ENCODE results near the gene AGBL5. TPM values are rescaled to one million over a fixed set of nuclear protein-coding genes. Genes with fewer than 3 reads are reported as not detected.

Gene AGBL5, protein sequence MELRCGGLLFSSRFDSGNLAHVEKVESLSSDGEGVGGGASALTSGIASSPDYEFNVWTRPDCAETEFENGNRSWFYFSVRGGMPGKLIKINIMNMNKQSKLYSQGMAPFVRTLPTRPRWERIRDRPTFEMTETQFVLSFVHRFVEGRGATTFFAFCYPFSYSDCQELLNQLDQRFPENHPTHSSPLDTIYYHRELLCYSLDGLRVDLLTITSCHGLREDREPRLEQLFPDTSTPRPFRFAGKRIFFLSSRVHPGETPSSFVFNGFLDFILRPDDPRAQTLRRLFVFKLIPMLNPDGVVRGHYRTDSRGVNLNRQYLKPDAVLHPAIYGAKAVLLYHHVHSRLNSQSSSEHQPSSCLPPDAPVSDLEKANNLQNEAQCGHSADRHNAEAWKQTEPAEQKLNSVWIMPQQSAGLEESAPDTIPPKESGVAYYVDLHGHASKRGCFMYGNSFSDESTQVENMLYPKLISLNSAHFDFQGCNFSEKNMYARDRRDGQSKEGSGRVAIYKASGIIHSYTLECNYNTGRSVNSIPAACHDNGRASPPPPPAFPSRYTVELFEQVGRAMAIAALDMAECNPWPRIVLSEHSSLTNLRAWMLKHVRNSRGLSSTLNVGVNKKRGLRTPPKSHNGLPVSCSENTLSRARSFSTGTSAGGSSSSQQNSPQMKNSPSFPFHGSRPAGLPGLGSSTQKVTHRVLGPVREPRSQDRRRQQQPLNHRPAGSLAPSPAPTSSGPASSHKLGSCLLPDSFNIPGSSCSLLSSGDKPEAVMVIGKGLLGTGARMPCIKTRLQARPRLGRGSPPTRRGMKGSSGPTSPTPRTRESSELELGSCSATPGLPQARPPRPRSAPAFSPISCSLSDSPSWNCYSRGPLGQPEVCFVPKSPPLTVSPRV
- 40.0 TPM for total RNA-seq (2021; ENCODE audit: unreplicated experiment)
- 27.0 and 35.6 TPM in 2 replicates for polyA plus RNA-seq (2012)
- Bru-seq, nascent RNA, result percentile 49 among the genes with signal in this experiment
- percentile 65 among the genes with signal in this experiment for BruChase-seq, experiment 1, labeled RNA remaining after a 6-hour chase
- percentile 51 among the genes with signal in this experiment for BruChase-seq, experiment 2, labeled RNA remaining after a 2-hour chase
- long read RNA-seq, transcript AGBL5-201 (11 exons, 2,382 nt), result major isoform, 47 of 71 reads
- long read RNA-seq, partial matches to known transcripts, result 8 of 71 reads
- long read RNA-seq, other reads (novel, unspliced or antisense), result 12 of 71 reads

DNA sequence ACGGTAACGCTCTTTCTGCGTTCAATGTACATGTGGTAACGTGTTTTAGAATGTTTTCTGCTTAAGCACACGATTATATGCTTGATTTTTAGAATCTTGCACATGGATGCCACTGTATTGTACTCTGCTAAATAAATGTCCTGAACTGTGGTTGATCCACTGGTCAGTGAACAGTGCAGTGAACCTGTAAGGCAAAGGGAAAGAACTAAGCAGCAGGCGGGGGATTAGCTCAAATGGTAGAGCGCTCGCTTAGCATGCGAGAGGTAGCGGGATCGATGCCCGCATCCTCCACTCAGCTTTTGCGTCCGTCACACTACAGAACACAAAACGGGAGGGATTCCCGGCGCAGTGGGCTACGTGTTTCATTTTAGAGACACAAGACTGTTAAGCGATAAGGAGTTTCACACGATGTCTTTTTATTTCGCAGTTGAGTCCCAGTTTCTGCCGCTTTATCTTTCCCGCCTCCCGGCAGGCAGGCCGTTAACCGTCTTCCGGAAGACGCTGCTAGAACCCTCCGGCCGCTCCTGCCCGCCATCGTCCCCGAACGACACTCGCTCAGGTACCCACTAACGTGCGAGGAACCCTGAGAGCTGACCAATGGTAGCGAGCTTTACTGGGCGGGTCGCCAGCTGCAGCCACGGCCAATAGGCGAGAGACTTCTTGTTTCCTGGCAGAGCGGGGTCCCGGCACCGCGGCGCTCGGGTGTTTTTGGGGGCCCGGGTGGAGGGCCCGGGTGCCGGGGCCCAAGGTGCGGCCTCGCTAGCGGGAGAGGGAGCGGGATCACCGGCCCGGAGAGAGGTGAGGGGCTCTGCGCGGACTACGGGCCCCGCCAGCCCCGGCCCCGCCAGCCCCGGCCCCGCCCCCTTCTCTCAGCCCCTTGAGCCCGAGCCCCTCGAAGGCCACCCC lies at the start of gene AGBL5:
AGBL5 (plus strand) TSS at position 673 of the 906 bp plus-strand sequence. CDS start 1,291 bp downstream, outside the sequence.
- BruUV-seq (replicated peaks), result no TSS peak
- ChIA-PET CTCF (interaction anchor here (0.6 to 2.3 kb wide), 7 partner anchors 20 to 252 kb away, joined by 3 to 21 read pairs (median 3); partner anchors contain the start of gene OST4), RAD21 (ENCODE audit: low non-redundant PET in 1 of 2, low total read pairs in 2 of 2, uncharacterized antibody in 2 of 2, unreplicated experiment in 2 of 2) (interaction anchor here (0.8 to 2.1 kb wide), 2 partner anchors 89 kb away, joined by 3 to 7 read pairs; no protein-coding TSS in a partner anchor), POLR2A (interaction anchor here (0.7 to 1.5 kb wide), 5 partner anchors 13 to 252 kb away, joined by 3 to 5 read pairs (median 4); partner anchors contain the start of genes KHK and OST4)
- Histone ChIP-seq H3K9ac (ENCODE audit: low read length) (peak within 1 kb of the TSS; percentile 74), H3K4me1 (ENCODE audit: control insufficient read depth in 1 of 2, insufficient read depth in 2 of 2, low read length in 2 of 2) (peaks cover 11 to 25% of the 10 kb centered on the region in 2 experiments), H3K9me2 (ENCODE audit: insufficient read depth) (no peaks in the 10 kb centered on the region), H3K4me2 (ENCODE audit: low read length) (peak within 1 kb of the TSS; percentile 100), H2AFZ (ENCODE audit: low read depth, low read length, poor library complexity, severe bottlenecking) (no peak within 1 kb of the TSS), H3K4me3 (replicated peaks in 1 of 2; ENCODE audit: low read depth in 1 of 2, low read length in 2 of 2) (peak within 1 kb of the TSS; percentile 88 to 94), H3K9me3 (ENCODE audit: control insufficient read depth in 1 of 2, insufficient read depth in 1 of 2, low read depth in 1 of 2, low read length in 2 of 2) (no peaks in the 10 kb centered on the region), H4K20me1 (ENCODE audit: insufficient read depth) (no peaks in the 10 kb centered on the region), H3K27ac (ENCODE audit: low read depth, low read length) (peak within 1 kb of the TSS; percentile 69), H3K27me3 (ENCODE audit: insufficient read depth, low read length) (no peaks in the 10 kb centered on the region), H3K79me2 (ENCODE audit: insufficient read depth, low read length) (no peaks in the 10 kb centered on the region), H3K36me3 (ENCODE audit: control insufficient read depth in 1 of 2, insufficient read depth in 2 of 2, low read length in 2 of 2) (peaks cover 3 to 12% of the 10 kb centered on the region in 2 experiments; a peak in 2 of 4 replicates)
- DNase-seq (ENCODE audit: low read depth, low spot score), result peak; percentile 91
- ATAC-seq, result peak; percentile 73
- intact Hi-C loops (cut with micrococcal nuclease), result loop anchor here (1.0 kb wide), 2 partner anchors 19 to 90 kb away; partner anchors contain the start of gene TMEM214
- TF ChIP-seq, protein P1, sequence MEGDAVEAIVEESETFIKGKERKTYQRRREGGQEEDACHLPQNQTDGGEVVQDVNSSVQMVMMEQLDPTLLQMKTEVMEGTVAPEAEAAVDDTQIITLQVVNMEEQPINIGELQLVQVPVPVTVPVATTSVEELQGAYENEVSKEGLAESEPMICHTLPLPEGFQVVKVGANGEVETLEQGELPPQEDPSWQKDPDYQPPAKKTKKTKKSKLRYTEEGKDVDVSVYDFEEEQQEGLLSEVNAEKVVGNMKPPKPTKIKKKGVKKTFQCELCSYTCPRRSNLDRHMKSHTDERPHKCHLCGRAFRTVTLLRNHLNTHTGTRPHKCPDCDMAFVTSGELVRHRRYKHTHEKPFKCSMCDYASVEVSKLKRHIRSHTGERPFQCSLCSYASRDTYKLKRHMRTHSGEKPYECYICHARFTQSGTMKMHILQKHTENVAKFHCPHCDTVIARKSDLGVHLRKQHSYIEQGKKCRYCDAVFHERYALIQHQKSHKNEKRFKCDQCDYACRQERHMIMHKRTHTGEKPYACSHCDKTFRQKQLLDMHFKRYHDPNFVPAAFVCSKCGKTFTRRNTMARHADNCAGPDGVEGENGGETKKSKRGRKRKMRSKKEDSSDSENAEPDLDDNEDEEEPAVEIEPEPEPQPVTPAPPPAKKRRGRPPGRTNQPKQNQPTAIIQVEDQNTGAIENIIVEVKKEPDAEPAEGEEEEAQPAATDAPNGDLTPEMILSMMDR (IDR thresholded peaks at IDR 0.05 in 2 of 3, conservative IDR thresholded peaks at IDR 0.05 in 1 of 3; ENCODE audit: borderline replicate concordance in 1 of 3, insufficient read depth in 1 of 3, low read depth in 2 of 3, low read length in 2 of 3), result no peak
- TF ChIP-seq POLR2A (IDR thresholded peaks at IDR 0.05; ENCODE audit: borderline replicate concordance, extremely low read depth, insufficient read depth, insufficient read length), result peak; percentile 59
- no peak for TF ChIP-seq EZH2phosphoT487 (IDR thresholded peaks at IDR 0.05; ENCODE audit: borderline replicate concordance)
- TF ChIP-seq POLR2AphosphoS5 (IDR thresholded peaks at IDR 0.05; ENCODE audit: low read depth, low read length), result peak; percentile 75
- TF ChIP-seq, protein P2, sequence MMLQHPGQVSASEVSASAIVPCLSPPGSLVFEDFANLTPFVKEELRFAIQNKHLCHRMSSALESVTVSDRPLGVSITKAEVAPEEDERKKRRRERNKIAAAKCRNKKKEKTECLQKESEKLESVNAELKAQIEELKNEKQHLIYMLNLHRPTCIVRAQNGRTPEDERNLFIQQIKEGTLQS (IDR thresholded peaks at IDR 0.05), result no peak
- no peak for TF ChIP-seq EGR1 (IDR thresholded peaks at IDR 0.05; ENCODE audit: low read depth)
- TF ChIP-seq YY1 (IDR thresholded peaks at IDR 0.05; ENCODE audit: extremely low read depth, insufficient replicate concordance, low read depth, low read length), result peak; percentile 59
- no peak for TF ChIP-seq JUND (IDR thresholded peaks at IDR 0.05)
- TF ChIP-seq TCF7L2 (IDR thresholded peaks at IDR 0.05; ENCODE audit: borderline replicate concordance, extremely low read depth, insufficient read depth, insufficient read length), result peak; percentile 5
- TF ChIP-seq RAD21 (IDR thresholded peaks at IDR 0.05; ENCODE audit: low read depth), result no peak
- no peak for TF ChIP-seq SP1 (IDR thresholded peaks at IDR 0.05; ENCODE audit: low read depth)
- TF ChIP-seq FOSL1 (IDR thresholded peaks at IDR 0.05; ENCODE audit: low read depth), result no peak
- no peak for TF ChIP-seq CBX3 (IDR thresholded peaks at IDR 0.05; ENCODE audit: low read depth)
- no peak for TF ChIP-seq EZH2 (IDR thresholded peaks at IDR 0.05)
- TF ChIP-seq, protein P3, sequence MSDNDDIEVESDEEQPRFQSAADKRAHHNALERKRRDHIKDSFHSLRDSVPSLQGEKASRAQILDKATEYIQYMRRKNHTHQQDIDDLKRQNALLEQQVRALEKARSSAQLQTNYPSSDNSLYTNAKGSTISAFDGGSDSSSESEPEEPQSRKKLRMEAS (IDR thresholded peaks at IDR 0.05), result no peak

All from HCT116 (cell line).